Measurements from ENCODE around the gene RABL3.

GRCh38 chr3:120659834-120660233 is 82.5 kb downstream of the RABL3 start:
- no peak for TF ChIP-seq POLR2A (IDR thresholded peaks at IDR 0.05)
- TF ChIP-seq, protein P1, sequence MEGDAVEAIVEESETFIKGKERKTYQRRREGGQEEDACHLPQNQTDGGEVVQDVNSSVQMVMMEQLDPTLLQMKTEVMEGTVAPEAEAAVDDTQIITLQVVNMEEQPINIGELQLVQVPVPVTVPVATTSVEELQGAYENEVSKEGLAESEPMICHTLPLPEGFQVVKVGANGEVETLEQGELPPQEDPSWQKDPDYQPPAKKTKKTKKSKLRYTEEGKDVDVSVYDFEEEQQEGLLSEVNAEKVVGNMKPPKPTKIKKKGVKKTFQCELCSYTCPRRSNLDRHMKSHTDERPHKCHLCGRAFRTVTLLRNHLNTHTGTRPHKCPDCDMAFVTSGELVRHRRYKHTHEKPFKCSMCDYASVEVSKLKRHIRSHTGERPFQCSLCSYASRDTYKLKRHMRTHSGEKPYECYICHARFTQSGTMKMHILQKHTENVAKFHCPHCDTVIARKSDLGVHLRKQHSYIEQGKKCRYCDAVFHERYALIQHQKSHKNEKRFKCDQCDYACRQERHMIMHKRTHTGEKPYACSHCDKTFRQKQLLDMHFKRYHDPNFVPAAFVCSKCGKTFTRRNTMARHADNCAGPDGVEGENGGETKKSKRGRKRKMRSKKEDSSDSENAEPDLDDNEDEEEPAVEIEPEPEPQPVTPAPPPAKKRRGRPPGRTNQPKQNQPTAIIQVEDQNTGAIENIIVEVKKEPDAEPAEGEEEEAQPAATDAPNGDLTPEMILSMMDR (IDR thresholded peaks at IDR 0.05) = no peak

All from breast epithelium (tissue), 3 donors.